Left renal cortex interstitium (tissue), 4 donors: ENCODE results near the gene CDKAL1. TPM values are rescaled to one million over a fixed set of nuclear protein-coding genes. Genes with fewer than 3 reads are reported as not detected.
"Not testable (repeated sequence)": the region's sequence is repeated elsewhere in the genome, so short reads cannot be mapped to it uniquely, and the experiment has no call there.

Experiments used
- DNase-seq, 4 donors: peaks; one replicate each; pipeline ENCODE4 v3.0.0-alpha.2; 2013; ENCODE audit warnings: low read depth in 4 of 4, low spot score in 2 of 4, missing footprints in 1 of 4
- polyA plus RNA-seq, 4 donors: library from polyadenylated mRNA; unstranded; fragments of 120-200 nt; gene quantifications; one replicate each; pipeline ENCODE4 v1.2.1, GENCODE V29; 2013; ENCODE audit not compliant: insufficient read length in 4 of 4

Gene CDKAL1
- 10 to 100 TPM; 16.3 to 20.5 (median 19.4) TPM for polyA plus RNA-seq

GRCh38 chr6:20534295-20535262 is at the start of gene CDKAL1:
Gene CDKAL1, plus strand, starts transcription at chr6:20534457. Its CDS starts 11,894 bp downstream, at chr6:20546351.
- DNase-seq = peak; percentile 80 to 93 (median 84)

GRCh38 chr6:20486641-20487040 is 47.6 kb upstream of the CDKAL1 start:
- no peak for DNase-seq

- DNase-seq = no peak
Observed at GRCh38 chr6:20487669-20488375, 46.4 kb upstream of the CDKAL1 start.

GRCh38 chr6:20490591-20490990 is 43.7 kb upstream of the CDKAL1 start:
- no peak for DNase-seq

GRCh38 chr6:20492099-20492498 is 42.2 kb upstream of the CDKAL1 start:
- no peak for DNase-seq

GRCh38 chr6:20497216-20498040 is 36.8 kb upstream of the CDKAL1 start:
- DNase-seq = no peak

- DNase-seq = no peak
Observed at GRCh38 chr6:20498041-20498385, 36.2 kb upstream of the CDKAL1 start.

- DNase-seq = peak in 3 of 4 donors; percentile 43 to 56 (median 45)
Observed at GRCh38 chr6:20509212-20509611, 25.0 kb upstream of the CDKAL1 start.

GRCh38 chr6:20511852-20512251 is 22.4 kb upstream of the CDKAL1 start:
- no peak for DNase-seq

GRCh38 chr6:20525208-20525607 is 9.0 kb upstream of the CDKAL1 start:
- DNase-seq = not testable (repeated sequence)

GRCh38 chr6:20529086-20529448 is 5.2 kb upstream of the CDKAL1 start:
- DNase-seq = not testable (repeated sequence)

- DNase-seq = no peak
Observed at GRCh38 chr6:20532881-20533280, 1.4 kb upstream of the CDKAL1 start.

GRCh38 chr6:20533746-20534294 is 437 bp upstream of the CDKAL1 start:
- no peak for DNase-seq

- DNase-seq = no peak
Observed at GRCh38 chr6:20538131-20538662, 3.9 kb downstream of the CDKAL1 start.

GRCh38 chr6:20538907-20539306 is 4.7 kb downstream of the CDKAL1 start:
- no peak for DNase-seq

GRCh38 chr6:20539387-20539786 is 5.1 kb downstream of the CDKAL1 start:
- no peak for DNase-seq

GRCh38 chr6:20540683-20541082 is 6.4 kb downstream of the CDKAL1 start:
- no peak for DNase-seq

GRCh38 chr6:20541382-20541781 is 7.1 kb downstream of the CDKAL1 start:
- DNase-seq = no peak

- no peak for DNase-seq
Observed at GRCh38 chr6:20542927-20543602, 8.8 kb downstream of the CDKAL1 start.

GRCh38 chr6:20548264-20548663 is 14.0 kb downstream of the CDKAL1 start:
- DNase-seq = no peak
